EL (cell line): Measurements from ENCODE around the gene NXN.
"Not testable (repeated sequence)": the region's sequence is repeated elsewhere in the genome, so short reads cannot be mapped to it uniquely, and the experiment has no call there.

Experiments used
- DNase-seq: peaks from one replicate; pipeline ENCODE4 v3.0.0-alpha.2; 2016

The NXN gene

DNA sequence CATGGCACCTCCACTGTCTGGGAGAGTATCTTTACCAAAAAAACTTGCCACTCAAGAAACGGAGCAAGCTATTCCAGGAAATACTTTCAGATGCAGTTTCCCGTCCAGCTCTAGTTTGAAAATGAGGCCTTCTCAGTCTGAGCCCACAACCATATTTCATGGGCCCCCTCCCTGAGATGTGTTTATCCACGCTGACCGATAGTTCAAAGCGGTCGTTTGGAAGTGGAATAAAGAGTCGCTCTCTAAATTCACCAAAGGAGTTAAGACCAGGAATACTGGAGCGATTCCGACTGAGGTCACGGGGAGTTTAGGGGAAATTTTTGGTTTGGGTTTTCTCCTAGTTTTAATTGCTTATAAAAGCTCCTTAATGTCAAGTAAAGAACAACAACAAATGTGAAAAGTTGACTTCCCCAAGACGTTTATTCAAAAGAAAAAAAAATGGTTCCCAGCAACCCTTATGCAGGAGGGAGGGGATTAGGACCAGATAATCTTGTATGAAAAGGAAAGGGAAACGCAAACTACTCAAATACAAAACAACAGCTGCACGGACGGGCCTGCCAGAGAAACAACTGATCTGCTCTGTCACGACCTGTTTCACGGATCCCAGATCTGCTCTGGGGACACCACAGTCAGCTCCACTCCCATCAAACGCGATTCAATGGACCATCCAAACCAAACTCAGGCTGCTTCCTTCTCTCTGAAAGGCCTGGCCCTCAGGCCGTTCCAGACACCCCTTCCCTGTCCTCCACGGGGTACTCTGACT, 120.3 kb downstream of the NXN start:
- DNase-seq = no peak

DNA sequence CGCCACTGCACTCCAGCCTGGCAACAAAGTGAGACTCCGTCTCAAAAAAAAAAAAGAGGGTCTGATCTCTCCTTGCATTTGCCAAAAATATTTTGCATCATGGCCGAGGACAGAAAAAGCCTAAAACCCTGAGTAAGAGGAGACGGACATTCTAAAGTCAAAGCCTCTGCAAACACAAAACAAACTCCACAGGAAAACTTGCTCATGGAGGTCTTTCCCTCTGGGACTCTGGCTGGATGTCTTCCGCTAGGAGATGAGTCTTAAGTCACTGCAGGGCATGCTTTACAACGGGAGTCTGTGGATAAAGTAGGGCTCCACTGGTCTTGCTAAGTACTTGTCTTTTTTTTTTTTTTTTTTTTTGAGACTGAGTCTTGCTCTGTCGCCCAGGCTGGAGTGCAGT, 123.4 kb downstream of the NXN start:
- DNase-seq = no peak

DNA sequence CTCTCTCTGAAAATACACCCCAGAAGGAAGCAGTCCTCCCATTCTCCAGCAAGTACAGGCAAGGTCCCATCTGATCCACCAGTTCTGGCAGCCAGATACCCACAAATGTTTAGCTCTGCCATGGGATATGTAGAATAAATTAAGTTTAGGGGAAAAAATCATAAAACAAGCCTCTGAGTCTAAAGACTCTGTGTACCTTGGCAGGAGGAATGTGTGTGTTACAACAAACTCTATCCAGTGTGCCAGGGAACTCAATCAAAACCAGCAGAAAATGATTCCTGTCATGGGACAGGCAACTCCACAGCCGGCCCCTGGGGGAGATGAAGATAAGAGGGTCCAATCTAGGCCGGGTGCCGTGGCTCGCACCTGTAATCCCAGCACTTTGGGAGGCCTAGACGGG, 124.0 kb downstream of the NXN start:
- DNase-seq = no peak

DNA sequence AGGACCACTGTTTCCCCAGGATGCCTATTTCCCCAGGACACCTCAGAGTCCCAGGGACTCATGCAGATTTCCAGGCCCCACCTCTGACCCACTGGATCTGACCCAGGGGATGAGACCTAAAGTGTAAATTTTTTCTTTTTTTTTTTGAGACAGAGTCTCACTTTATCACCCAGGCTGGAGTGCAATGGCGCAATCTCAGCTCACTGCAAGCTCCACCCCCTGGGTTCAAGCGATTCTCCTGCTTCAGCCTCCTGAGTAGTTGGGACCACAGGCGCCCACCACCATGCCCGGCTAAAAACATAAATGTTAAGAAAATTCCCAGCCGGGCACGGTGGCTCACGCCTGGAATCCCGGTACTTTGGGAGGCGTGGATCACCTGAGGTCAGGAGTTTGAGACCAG, 126.7 kb downstream of the NXN start:
- not testable (repeated sequence) for DNase-seq

GRCh38 chr17:852349-852748, 127.2 kb downstream of the NXN start:
- DNase-seq = no peak

- no peak for DNase-seq
Measured at GRCh38 chr17:851924-852323, 127.7 kb downstream of the NXN start.

DNA sequence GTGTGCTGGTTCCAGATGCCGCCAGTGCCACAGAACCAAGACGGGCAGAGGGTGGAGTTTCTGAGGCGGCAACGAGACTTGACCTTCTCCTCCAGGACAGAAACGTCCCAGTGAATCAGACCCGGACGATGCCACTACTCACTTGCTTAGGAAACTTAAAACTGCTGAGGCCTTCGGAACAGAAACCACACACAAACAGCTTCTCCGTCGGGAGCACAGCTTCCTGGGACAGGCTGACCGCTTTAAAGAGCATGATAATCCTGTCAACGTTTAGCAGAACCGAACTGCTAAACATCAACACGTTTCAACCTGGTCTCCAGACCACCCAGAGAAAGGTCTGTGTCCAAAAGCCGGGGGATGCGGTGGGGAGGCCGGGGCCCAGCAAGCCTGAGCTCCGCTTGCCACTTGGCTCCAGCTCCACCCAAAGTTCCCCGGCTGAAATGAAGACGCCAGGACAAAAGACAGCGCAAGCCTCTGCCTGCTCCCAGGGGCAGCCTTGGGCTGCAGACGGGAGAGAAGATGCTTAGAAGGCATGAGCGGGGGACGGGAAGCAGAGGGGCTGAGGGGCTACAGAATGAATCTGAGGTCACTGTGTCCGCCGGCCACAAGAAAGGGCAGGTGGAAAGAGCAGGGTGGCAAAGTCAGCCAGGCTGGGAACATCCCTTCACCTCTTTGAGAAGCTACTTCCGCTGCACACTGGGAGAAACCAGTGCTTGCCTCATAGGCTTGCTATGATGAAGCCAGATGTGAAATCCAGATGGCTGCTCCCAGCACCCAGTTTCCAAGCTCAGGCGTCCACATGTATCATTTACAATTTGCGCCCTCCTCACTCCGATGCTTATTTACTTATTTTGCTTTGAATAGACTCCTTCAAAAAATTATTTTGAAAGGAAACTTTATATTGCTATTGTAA, 128.5 kb downstream of the NXN start:
- DNase-seq = peak; percentile 71

GRCh38 chr17:850086-850850, 129.3 kb downstream of the NXN start:
- DNase-seq = no peak

DNA sequence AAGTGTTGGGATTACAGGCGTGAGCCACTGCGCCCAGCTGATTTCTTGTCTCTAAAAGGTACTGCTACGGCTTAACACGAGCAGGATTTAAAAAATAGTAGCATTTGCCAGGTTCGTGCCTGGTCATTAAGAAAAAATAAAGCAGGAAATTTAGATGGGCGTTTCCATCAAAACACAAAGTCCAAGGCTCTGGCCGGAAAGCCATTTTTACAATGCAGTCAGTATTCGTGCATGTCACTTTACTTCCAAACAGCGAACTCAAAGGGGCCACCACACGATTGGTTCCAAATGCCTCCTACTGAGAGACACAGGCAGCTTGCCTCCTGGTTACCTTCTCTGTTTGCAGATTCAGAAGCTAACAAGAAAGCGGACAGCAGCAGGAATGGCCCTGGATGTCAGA, 131.2 kb downstream of the NXN start:
- DNase-seq = no peak

- no peak for DNase-seq
Measured at GRCh38 chr17:846901-847843, 132.4 kb downstream of the NXN start.

DNA sequence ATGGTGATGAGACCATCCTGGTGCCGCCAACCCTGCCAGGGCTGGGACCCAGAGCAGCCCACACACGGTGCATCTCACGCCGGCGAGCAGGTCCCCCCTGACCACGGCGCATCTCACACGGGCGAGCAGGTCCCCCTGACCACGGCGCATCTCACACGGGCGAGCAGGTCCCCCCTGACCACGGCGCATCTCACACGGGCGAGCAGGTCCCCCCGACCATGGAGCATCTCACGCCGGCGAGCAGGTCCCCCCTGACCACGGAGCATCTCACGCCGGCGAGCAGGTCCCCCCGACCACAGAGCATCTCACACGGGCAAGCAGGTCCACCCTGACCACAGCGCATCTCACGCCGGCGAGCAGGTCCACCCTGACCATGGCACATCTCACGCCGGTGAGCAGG, 138.3 kb downstream of the NXN start:
- no peak for DNase-seq

DNA sequence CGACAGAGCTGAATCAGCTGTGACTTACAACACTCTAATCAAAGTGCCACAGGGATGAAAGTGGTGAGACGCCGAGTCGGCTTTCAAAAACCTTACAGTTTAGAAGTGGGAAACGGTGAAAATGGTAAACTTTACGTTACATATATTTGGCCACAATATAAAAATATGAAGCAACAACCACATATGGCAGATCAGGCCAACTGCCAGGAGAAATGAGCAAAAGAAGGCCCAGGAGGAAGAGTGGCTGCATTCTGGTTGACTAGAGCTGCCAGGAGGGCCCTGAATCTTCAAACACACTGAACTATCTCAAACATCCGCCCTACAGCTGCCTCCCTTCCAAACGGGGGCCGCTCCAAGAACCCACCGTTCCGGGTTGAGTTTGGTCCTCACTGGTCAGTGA, 141.1 kb downstream of the NXN start:
- DNase-seq = no peak

DNA sequence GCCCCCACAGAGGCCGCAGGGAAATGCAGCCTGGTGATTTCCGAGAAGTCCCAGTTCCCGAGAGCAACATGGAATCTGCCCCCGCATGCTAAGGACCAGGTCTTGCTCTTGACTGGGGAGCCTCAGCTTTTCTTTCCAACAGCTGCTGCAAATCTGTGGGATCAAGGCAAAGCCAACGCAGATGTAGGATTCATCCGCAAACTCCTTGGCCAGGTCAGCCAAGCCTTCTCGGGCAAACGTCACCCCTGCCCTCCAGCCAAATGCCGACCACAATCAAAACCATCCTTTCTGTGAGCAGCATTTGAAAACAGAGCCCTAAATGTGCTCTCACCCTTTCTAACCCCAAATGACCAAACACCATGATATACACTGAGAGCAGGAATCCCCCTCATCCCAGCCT, 143.4 kb downstream of the NXN start:
- peak; percentile 87 for DNase-seq

- DNase-seq = not testable (repeated sequence)
Measured at GRCh38 chr17:835721-836120, 143.9 kb downstream of the NXN start.

GRCh38 chr17:835263-835662, 144.3 kb downstream of the NXN start:
- peak; percentile 99 for DNase-seq

- no peak for DNase-seq
Measured at GRCh38 chr17:834136-834535, 145.4 kb downstream of the NXN start.

DNA sequence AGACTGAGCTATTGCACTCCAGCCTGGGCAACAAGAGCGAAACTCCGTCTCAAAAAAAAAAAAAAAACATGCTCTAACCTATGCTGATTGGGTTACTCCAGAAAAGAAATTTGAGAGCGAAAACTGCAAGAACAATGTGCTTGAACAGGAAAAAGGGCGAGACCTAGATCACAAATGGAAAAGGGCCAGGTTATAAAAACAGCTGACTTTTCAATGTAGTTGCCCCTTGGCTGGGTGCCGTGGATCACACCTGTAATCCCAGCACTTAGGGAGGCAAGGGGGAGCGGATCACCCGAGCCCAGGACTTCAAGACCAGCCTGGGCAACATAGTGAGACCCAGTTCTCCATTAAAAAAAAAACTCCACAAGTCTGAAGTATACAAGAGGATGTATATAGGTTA, 148.6 kb downstream of the NXN start:
- DNase-seq = no peak

DNA sequence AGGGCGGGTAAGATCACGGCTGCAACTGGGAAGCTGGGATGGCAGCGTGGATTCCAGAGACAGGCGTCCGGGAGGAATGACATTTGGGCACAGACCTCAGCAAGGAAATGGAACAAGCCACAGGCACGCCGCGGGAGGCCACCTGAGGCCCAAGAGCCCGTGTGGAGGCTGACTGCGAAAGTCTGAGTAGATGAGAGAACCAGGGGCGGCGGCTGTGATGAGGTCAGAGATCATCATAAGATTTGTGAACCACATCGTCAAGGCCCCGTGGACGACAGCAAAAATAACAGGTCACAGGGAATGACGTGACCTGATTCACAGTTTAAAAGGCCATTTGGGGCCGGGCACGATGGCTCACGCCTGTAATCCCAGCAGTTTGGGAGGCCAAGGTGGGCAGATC, 149.2 kb downstream of the NXN start:
- no peak for DNase-seq

GRCh38 chr17:829614-830013, 150.0 kb downstream of the NXN start:
- not testable (repeated sequence) for DNase-seq

DNA sequence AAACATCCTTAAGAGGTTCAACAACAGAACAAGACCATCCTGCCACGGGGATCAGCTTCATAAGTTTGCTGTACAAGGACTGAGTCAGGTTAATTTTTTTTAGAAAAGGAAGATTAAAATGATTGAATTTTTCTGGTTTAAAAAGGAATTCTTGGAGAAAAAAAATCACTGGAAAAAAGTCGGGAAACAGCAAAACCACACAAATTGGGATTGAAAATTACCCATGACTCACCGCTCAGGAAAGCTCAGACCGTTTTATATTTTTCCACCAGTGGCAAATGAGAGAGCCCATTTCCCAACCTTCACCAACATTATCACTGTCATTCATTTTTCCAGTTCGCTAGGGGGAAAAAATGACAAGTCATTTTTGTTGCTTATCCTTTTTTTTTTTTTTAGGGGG, 150.8 kb downstream of the NXN start:
- peak; percentile 21 for DNase-seq

DNA sequence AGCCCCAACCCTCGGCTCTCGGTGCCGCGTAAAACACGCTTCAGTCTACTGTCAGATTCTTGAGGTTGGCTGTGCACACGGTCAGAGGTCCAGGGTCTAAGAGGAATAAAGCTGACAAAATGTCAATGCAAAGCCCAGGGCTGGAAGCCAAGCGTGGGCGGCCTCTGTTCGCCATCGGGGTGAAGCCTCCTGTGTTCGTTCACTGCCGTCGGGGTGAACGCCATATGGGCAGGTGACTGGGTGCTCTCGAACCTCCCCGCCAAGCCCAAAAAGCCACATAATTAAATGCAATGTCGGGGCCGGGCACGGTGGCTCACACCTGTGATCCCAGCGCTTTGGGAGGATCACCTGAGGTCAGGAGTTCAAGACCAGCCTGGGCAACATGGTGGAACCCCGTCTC, 152.8 kb downstream of the NXN start:
- no peak for DNase-seq

GRCh38 chr17:825216-825615, 154.4 kb downstream of the NXN start:
- no peak for DNase-seq
